GM23248 (cell line): ENCODE results near the gene SEMA3F. TPM values are rescaled to one million over a fixed set of nuclear protein-coding genes. Genes with fewer than 3 reads are reported as not detected.

ENCODE experiments used
- DNase-seq: peaks from one replicate; pipeline ENCODE4 v3.0.0-alpha.2; 2015
- H2AFZ ChIP-seq: fragments of 200-600 bp; sonication (generic); 2 replicates; pipeline ENCODE4 v1.6.1; 2016; ENCODE audit warnings: antibody characterized with exemption
- H3F3A ChIP-seq: fragments of 200-600 bp; sonication (generic); 2 replicates; pipeline ENCODE4 v1.6.1; 2016; ENCODE audit warnings: mild to moderate bottlenecking, antibody characterized with exemption, mixed run types; ENCODE audit not compliant: insufficient read depth
- H3K27ac ChIP-seq: fragments of 200-600 bp; sonication (generic); 2 replicates; pipeline ENCODE4 v1.5.1; 2016; ENCODE audit warnings: mild to moderate bottlenecking
- H3K27me3 ChIP-seq: fragments of 200-600 bp; sonication (generic); replicated peaks from 2 replicates; pipeline ENCODE4 v1.6.1; 2016; ENCODE audit warnings: mild to moderate bottlenecking; ENCODE audit not compliant: insufficient read depth
- H3K36me3 ChIP-seq: fragments of 200-600 bp; sonication (generic); 2 replicates; pipeline ENCODE4 v1.6.1; 2016; ENCODE audit warnings: low read depth, mild to moderate bottlenecking
- H3K4me1 ChIP-seq: fragments of 200-600 bp; sonication (generic); 2 replicates; pipeline ENCODE4 v1.6.1; 2016; ENCODE audit warnings: mild to moderate bottlenecking; ENCODE audit not compliant: insufficient read depth
- H3K4me2 ChIP-seq: fragments of 200-600 bp; sonication (generic); one replicate; pipeline ENCODE4 v1.6.1; 2016; ENCODE audit warnings: mild to moderate bottlenecking; ENCODE audit not compliant: unreplicated experiment
- H3K4me3 ChIP-seq: fragments of 200-600 bp; sonication (generic); 2 replicates; pipeline ENCODE4 v1.5.1; 2016; ENCODE audit warnings: mild to moderate bottlenecking
- H3K79me2 ChIP-seq: fragments of 200-600 bp; sonication (generic); 2 replicates; pipeline ENCODE4 v1.6.1; 2016; ENCODE audit warnings: mild to moderate bottlenecking; ENCODE audit not compliant: insufficient read depth
- H3K9ac ChIP-seq: fragments of 200-600 bp; sonication (generic); 2 replicates; pipeline ENCODE4 v1.6.1; 2016; ENCODE audit warnings: mild to moderate bottlenecking
- H3K9me2 ChIP-seq: fragments of 200-600 bp; sonication (generic); 2 replicates; pipeline ENCODE4 v1.6.1; 2016; ENCODE audit warnings: mixed run types, mild to moderate bottlenecking, moderate library complexity; ENCODE audit not compliant: insufficient read depth
- H3K9me3 ChIP-seq: fragments of 200-600 bp; sonication (generic); one replicate; pipeline ENCODE4 v1.6.1; 2017; ENCODE audit warnings: low read depth
- H4K20me1 ChIP-seq: fragments of 200-600 bp; sonication (generic); 2 replicates; pipeline ENCODE4 v1.6.0; 2016; ENCODE audit not compliant: insufficient read depth
- EZH2 ChIP-seq: fragments of 200-600 bp; sonication (generic); IDR thresholded peaks from 2 replicates; pipeline ENCODE4 v1.6.1; 2018; ENCODE audit warnings: antibody characterized with exemption, mild to moderate bottlenecking; ENCODE audit not compliant: insufficient read depth, poor library complexity, severe bottlenecking
- EZH2phosphoT487 ChIP-seq: fragments of 200-600 bp; sonication (generic); IDR thresholded peaks from 2 replicates; pipeline ENCODE4 v1.6.1; 2018; ENCODE audit warnings: antibody characterized with exemption, moderate library complexity, mild to moderate bottlenecking, low read depth; ENCODE audit not compliant: insufficient read depth
- WGBS, 2 experiments: methylation state at CpG; one replicate each; pipeline ENCODE4 v1.1.6; 2015 to 2017; ENCODE audit warnings: low lambda C conversion rate in 2 of 2, low coverage in 1 of 2; ENCODE audit errors: missing lambda C conversion rate in 2 of 2; 5-methylcytosine and 5-hydroxymethylcytosine counted together
- in situ Hi-C: fragments of 300-500 bp; cut with MboI; formaldehyde crosslinking; loops from 2 replicates; pipeline ENCODE4 v1.15.0; 2020
- polyA plus RNA-seq: library from polyadenylated mRNA; unstranded; fragments of >200 nt; fragmentation: Nextera tagmentation; extraction: Ambion mirVana; gene quantifications from 2 replicates; pipeline ENCODE4 v1.2.1, GENCODE V29; 2016
- total RNA-seq: library from RNA; depleted of rRNA; stranded (reverse); fragments of >200 nt; shearing (Covaris generic); gene quantifications from 2 replicates; pipeline ENCODE4 v1.2.3, GENCODE V29; 2014

The SEMA3F gene
- total and polyA plus RNA-seq, 2 experiments from 2014 or later: 0.54 to 3.2 TPM

DNA sequence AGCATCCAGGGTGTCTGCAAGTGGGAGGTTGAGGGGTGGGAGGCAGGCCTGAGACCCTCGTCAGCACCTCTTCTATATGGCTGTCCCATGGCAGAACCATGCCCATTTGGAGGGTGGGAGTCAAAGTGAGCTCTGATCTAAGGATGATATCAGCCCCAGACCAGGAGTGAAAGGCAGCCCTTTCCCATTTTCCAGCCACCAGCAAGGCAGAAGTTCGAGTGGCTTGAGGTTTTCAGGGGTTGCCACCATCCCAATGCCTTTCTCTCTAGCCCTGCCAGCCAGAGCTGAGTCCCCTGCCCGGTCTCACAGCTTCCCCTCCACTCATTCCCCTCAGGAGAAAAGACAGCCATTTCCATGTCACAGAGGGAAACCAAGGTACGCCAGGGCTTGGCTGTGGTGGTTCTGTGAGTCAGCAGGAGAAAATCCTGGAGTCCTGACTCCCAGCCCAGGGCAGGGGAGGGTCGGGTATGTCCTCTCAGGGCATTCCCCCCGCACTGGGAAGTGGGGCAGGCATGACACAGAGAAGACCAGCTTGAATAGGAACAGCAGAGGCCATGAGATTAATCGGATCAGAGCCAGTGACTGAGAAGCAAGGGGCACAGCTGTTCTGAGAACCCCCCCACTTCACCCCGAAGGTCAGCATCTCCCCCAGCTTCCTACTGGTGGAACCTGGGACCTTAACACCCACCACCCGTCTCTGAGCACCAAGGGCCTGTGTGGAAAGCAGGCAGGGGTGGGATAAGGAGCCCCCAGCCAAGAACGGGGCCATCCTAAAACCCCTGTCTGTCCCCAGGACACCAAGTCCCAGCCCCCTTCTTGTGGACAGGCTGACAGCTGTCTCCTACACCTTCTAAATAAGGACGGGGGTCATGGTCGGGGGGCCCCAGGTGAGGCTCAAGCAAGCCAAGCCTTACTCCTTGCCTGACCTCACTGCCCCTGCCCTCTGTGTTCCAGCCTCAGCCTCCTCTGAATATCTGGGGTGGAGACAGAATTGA is 49.0 kb downstream of the SEMA3F start:
- Histone ChIP-seq H3F3A (no peaks in the 10 kb centered on the region), H2AFZ (no peak overlapping the region), H3K4me1 (no peaks in the 10 kb centered on the region; the same call in 1 of the 2 replicates), H3K79me2 (no peaks in the 10 kb centered on the region), H3K36me3 (no peaks in the 10 kb centered on the region), H3K27ac (no peak overlapping the region), H3K4me2 (no peak overlapping the region), H3K27me3 (peaks cover 24% of the 10 kb centered on the region), H3K9me2 (no peaks in the 10 kb centered on the region), H3K4me3 (no peak overlapping the region), H3K9me3 (no peaks in the 10 kb centered on the region), H4K20me1 (no peaks in the 10 kb centered on the region), H3K9ac (no peak overlapping the region)
- TF ChIP-seq EZH2 (peak; percentile 51), EZH2phosphoT487 (no peak)
- no peak for DNase-seq
- in situ Hi-C loops: loop anchor here (25.0 kb wide), 1 partner anchor 333 kb away; no protein-coding TSS in a partner anchor
- 56% methylated on average over 12 of the region's 12 CpGs for WGBS, 2 experiments

DNA sequence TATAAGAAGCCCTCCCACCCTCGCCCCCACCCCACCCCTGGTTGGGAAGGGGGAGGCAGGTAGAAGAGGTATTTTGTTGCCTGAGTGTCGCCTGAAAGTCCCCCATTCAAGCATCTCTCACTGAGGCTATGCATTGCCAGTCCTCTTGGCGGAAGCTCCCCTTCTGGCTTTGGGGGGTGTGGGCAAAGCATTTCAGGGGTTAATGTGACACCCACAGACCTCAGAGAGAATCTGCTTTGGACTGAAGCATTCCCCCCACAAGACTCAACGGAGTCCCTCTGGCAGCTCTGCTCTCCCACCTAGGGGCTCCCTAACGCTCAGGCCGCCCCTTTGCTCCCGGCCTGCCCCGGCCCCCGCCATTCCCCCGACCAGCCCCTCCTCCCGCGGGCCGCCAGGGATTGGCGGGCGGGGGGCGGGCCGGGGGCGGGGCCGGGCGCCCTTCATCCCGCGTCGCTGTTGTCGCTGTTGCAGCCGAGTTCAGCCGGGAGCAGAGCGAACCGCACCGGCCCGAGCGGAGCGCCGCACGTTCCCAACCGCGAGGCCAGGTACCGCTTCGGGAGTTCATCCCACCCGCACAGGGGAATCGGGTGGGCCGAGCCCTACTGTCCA is 49.8 kb downstream of the SEMA3F start, which contains the start of gene SLC38A3:
Gene SLC38A3, plus strand, starts transcription at position 468 of the 609 bp plus-strand sequence. CDS start 8,929 bp downstream, outside the sequence.
- Histone ChIP-seq H4K20me1 (no peaks in the 10 kb centered on the region), H3K9me3 (no peaks in the 10 kb centered on the region), H2AFZ (0 out of 2 replicates have a peak within 1 kb of the TSS, but pooled peaks have one; percentile 15), H3K4me3 (peak within 1 kb of the TSS; percentile 34; the same call in 1 of the 2 replicates), H3K9ac (no peak within 1 kb of the TSS), H3K4me2 (no peak within 1 kb of the TSS), H3K27me3 (peaks cover 16% of the 10 kb centered on the region), H3F3A (no peaks in the 10 kb centered on the region), H3K36me3 (no peaks in the 10 kb centered on the region), H3K9me2 (no peaks in the 10 kb centered on the region), H3K4me1 (no peaks in the 10 kb centered on the region; the same call in 1 of the 2 replicates), H3K27ac (no peak within 1 kb of the TSS), H3K79me2 (no peaks in the 10 kb centered on the region)
- in situ Hi-C loops: loop anchor here (25.0 kb wide), 1 partner anchor 332 kb away; no protein-coding TSS in a partner anchor
- DNase-seq: no peak
- WGBS, 2 experiments: 1% methylated on average over 15 to 25 of the region's 41 CpGs
- no peak for TF ChIP-seq EZH2
- no peak for TF ChIP-seq EZH2phosphoT487

DNA sequence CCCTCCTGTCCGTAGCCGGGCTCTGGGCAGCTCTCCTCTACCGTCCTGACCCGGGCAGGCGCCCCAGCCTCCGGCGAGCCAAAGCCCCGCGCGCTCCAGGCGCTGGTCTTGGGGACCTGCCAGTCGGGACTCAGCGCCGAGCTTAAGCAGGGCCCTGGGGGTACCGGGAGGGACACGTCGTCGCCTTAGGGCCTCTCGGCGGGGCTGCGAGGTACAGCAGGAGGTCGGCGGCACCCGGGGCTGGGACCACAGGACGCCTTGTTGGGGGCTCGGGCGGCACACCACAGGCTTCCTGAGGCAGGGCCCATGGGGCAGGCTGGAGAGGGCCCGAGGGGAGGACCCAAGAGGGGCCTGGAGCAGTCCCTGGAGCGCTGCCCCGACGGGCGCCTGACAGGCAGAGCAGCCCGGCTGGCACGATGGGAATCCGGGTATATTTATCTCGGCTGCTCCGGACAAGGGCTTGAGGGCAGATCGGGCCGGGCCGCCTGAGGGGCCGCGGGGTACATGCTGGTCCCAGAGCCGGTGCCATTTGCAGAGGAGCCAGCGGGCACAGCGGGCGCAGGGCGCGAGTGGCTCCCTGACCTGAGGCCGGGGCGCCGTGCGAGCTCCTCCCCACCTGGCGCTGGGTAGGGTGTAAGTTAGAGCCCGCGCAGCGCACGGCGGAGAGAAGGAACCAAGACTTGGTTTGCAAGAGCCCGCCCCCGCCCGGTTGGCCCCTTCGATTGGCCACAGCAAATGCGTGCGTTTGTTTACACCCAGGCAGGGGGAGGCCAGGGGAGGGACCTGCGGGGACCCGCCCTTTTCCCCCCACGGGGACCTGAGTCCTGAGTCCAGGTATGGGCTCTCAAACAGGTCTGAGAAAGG is 50.5 kb downstream of the SEMA3F start:
- H3K9ac ChIP-seq: no peak overlapping the region
- H3K4me2 ChIP-seq: no peak overlapping the region
- no peaks in the 10 kb centered on the region for H3K79me2 ChIP-seq
- WGBS, 2 experiments: 3 to 17% methylated on average over 44 to 65 of the region's 67 CpGs
- H4K20me1 ChIP-seq: no peaks in the 10 kb centered on the region
- H3K4me1 ChIP-seq: no peaks in the 10 kb centered on the region; the same call in 1 of the 2 replicates
- no peak overlapping the region for H3K27ac ChIP-seq
- H3F3A ChIP-seq: no peaks in the 10 kb centered on the region
- H3K9me3 ChIP-seq: no peaks in the 10 kb centered on the region
- H3K27me3 ChIP-seq: peaks cover 14% of the 10 kb centered on the region
- no peaks in the 10 kb centered on the region for H3K9me2 ChIP-seq
- in situ Hi-C loops: loop anchor here (25.0 kb wide), 1 partner anchor 332 kb away; no protein-coding TSS in a partner anchor
- TF ChIP-seq EZH2 (no peak), EZH2phosphoT487 (no peak)
- no peaks in the 10 kb centered on the region for H3K36me3 ChIP-seq
- peak overlapping the region; percentile 34; the same call in 1 of the 2 replicates for H3K4me3 ChIP-seq
- H2AFZ ChIP-seq: 0 out of 2 replicates have a peak overlapping the region, but pooled peaks have one; percentile 15
- peak; percentile 29 for DNase-seq
